Measurements from ENCODE around the gene AFDN. TPM values are rescaled to one million over a fixed set of nuclear protein-coding genes. Genes with fewer than 3 reads are reported as not detected.

Gene AFDN
- total RNA-seq, 3 donors from 2014 or later, result 93.1 to 292 (median 170) TPM

- no peak for TF ChIP-seq POLR2AphosphoS5 (IDR thresholded peaks at IDR 0.05)
- TF ChIP-seq POLR2A (IDR thresholded peaks at IDR 0.05), result no peak
- TF ChIP-seq, protein P1, sequence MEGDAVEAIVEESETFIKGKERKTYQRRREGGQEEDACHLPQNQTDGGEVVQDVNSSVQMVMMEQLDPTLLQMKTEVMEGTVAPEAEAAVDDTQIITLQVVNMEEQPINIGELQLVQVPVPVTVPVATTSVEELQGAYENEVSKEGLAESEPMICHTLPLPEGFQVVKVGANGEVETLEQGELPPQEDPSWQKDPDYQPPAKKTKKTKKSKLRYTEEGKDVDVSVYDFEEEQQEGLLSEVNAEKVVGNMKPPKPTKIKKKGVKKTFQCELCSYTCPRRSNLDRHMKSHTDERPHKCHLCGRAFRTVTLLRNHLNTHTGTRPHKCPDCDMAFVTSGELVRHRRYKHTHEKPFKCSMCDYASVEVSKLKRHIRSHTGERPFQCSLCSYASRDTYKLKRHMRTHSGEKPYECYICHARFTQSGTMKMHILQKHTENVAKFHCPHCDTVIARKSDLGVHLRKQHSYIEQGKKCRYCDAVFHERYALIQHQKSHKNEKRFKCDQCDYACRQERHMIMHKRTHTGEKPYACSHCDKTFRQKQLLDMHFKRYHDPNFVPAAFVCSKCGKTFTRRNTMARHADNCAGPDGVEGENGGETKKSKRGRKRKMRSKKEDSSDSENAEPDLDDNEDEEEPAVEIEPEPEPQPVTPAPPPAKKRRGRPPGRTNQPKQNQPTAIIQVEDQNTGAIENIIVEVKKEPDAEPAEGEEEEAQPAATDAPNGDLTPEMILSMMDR (IDR thresholded peaks at IDR 0.05), result no peak
- Histone ChIP-seq H3K27me3 (no peaks in the 10 kb centered on the region), H3K27ac (peak overlapping the region; percentile 41 to 43), H3K36me3 (no peaks in the 10 kb centered on the region), H3K4me1 (peaks cover 0 to 5% of the 10 kb centered on the region in 2 donors), H3K4me3 (no peak overlapping the region), H3K9me3 (no peaks in the 10 kb centered on the region)
- intact Hi-C loops (cut with DNase I; ENCODE audit: low total_unique reads), result no loop called here
- no peak for DNase-seq (ENCODE audit: low spot score in 2 of 2)
Measured at GRCh38 chr6:167855825-167856425, 29.2 kb downstream of the AFDN start.

DNA sequence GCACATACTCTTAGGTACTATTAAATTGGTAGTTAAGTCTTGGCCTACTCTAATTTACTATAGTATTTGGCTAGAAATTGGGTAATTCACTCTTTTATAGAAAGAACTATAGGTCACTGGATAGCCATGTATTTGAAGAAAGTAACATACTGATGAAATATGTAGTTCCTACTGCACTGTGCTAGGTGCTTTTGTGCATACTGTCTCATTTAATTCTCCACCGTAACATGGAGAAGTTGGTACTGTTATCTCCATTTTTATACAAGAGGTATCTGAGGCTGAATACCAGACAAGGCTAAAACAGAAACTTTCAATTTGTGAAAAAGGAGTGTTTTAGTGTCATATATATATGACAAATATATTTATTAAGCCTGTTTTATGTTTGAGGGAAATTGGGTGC is 29.8 kb downstream of the AFDN start:
- H3K27me3 ChIP-seq, result no peaks in the 10 kb centered on the region
- H3K36me3 ChIP-seq, result no peaks in the 10 kb centered on the region
- peaks cover 0 to 5% of the 10 kb centered on the region in 2 donors for H3K4me1 ChIP-seq
- intact Hi-C loops (cut with DNase I; ENCODE audit: low total_unique reads), result no loop called here
- H3K9me3 ChIP-seq, result no peaks in the 10 kb centered on the region
- TF ChIP-seq, protein P1 (IDR thresholded peaks at IDR 0.05), result no peak
- TF ChIP-seq POLR2AphosphoS5 (IDR thresholded peaks at IDR 0.05) (no peak), POLR2A (IDR thresholded peaks at IDR 0.05) (no peak)
- no peak overlapping the region for H3K4me3 ChIP-seq
- DNase-seq (ENCODE audit: low spot score in 2 of 2), result no peak
- peak overlapping the region in 1 of 2 donors; percentile 43 for H3K27ac ChIP-seq

DNA sequence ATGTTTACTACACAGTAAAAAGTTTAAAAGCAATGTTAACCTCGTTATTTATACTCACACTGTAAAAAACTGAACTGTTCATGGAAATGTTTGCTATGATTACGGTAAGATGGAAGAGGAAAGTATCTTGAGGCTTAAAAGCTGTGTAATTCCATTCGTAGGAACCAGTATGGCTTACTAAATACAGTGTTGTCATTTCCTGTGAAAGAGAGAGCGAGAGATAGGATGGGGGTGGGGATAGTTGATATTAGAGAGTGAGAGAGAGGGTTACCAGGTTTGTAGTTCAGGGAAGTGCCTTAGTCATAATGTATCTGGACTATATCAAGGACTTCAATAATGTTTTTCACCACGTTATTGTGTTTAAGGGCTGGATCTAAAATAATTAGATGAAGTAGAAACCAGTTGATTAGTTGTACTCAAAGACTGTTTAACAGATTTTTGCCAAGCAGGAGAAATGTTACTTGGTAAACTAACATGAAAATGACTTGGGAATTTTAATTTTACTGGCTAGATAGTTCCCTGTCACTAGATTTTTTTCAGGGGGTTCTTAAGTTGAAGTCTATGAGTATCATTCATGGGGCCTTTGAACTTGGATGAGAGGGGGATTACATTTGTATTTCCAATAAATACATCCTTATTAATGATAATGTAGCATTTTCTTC is 30.4 kb downstream of the AFDN start:
- H3K27ac ChIP-seq, result peak overlapping the region in 1 of 2 donors; percentile 11
- intact Hi-C loops (cut with DNase I; ENCODE audit: low total_unique reads), result no loop called here
- TF ChIP-seq POLR2AphosphoS5 (IDR thresholded peaks at IDR 0.05), result no peak
- H3K9me3 ChIP-seq, result no peaks in the 10 kb centered on the region
- no peaks in the 10 kb centered on the region for H3K36me3 ChIP-seq
- DNase-seq (ENCODE audit: low spot score in 2 of 2), result no peak
- no peaks in the 10 kb centered on the region for H3K27me3 ChIP-seq
- peaks cover 0 to 5% of the 10 kb centered on the region in 2 donors for H3K4me1 ChIP-seq
- H3K4me3 ChIP-seq, result no peak overlapping the region

GRCh38 chr6:167858086-167858591 is 31.4 kb downstream of the AFDN start:
- no peak for DNase-seq (ENCODE audit: low spot score in 2 of 2)
- no peaks in the 10 kb centered on the region for H3K27me3 ChIP-seq
- no peak for TF ChIP-seq POLR2A (IDR thresholded peaks at IDR 0.05)
- TF ChIP-seq POLR2AphosphoS5 (IDR thresholded peaks at IDR 0.05), result no peak
- TF ChIP-seq, protein P1 (IDR thresholded peaks at IDR 0.05), result no peak
- H3K4me1 ChIP-seq, result peaks cover 0 to 5% of the 10 kb centered on the region in 2 donors
- intact Hi-C loops (cut with DNase I; ENCODE audit: low total_unique reads), result no loop called here
- no peaks in the 10 kb centered on the region for H3K9me3 ChIP-seq
- no peak overlapping the region for H3K4me3 ChIP-seq
- no peaks in the 10 kb centered on the region for H3K36me3 ChIP-seq
- peak overlapping the region in 1 of 2 donors; percentile 43 for H3K27ac ChIP-seq

GRCh38 chr6:167858842-167859664 is 32.3 kb downstream of the AFDN start:
- DNase-seq (ENCODE audit: low spot score in 2 of 2), result no peak
- Histone ChIP-seq H3K27ac (no peak overlapping the region), H3K9me3 (no peaks in the 10 kb centered on the region), H3K36me3 (no peaks in the 10 kb centered on the region), H3K4me3 (no peak overlapping the region), H3K4me1 (peaks cover 0 to 5% of the 10 kb centered on the region in 2 donors), H3K27me3 (no peaks in the 10 kb centered on the region)
- TF ChIP-seq POLR2AphosphoS5 (IDR thresholded peaks at IDR 0.05) (no peak), POLR2A (IDR thresholded peaks at IDR 0.05) (no peak)
- TF ChIP-seq, protein P1 (IDR thresholded peaks at IDR 0.05), result no peak
- intact Hi-C loops (cut with DNase I; ENCODE audit: low total_unique reads), result no loop called here
